ENCODE results near the gene DUSP8.
"Not testable (repeated sequence)": the region's sequence is repeated elsewhere in the genome, so short reads cannot be mapped to it uniquely, and the experiment has no call there.

DUSP8 gene

DNA sequence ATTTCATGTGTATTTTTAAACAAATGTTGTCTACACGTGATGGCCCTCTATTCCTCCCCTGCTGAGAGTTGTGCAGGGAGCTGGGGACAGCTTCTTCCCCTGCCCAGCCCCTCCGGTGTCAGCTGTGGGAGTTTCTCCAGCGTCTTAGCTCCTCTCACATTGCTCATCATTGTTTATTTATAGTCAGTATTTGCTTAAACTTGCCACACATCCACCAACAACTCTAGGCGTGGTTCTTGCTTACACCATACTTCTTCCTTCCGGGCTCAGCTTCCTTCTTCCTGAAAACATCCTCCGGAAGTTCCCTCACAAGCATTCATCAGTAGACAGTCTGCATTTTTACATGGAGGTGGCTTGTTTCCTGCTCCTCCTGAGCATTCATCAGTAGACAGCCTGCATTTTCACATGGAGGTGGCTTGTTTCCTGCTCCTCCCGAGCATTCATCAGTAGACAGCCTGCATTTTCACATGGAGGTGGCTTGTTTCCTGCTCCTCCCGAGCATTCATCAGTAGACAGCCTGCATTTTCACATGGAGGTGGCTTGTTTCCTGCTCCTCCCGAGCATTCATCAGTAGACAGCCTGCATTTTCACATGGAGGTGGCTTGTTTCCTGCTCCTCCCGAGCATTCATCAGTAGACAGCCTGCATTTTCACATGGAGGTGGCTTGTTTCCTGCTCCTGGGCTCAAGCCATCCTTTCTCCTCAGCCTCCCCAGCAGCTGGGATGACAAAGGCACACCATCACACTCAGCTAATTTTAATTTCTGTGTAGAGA, 17.3 kb upstream of the DUSP8 start:
- peak; percentile 63 for DNase-seq

- no peak for DNase-seq
Observed at GRCh38 chr11:1586699-1587098, 14.6 kb upstream of the DUSP8 start.

DNA sequence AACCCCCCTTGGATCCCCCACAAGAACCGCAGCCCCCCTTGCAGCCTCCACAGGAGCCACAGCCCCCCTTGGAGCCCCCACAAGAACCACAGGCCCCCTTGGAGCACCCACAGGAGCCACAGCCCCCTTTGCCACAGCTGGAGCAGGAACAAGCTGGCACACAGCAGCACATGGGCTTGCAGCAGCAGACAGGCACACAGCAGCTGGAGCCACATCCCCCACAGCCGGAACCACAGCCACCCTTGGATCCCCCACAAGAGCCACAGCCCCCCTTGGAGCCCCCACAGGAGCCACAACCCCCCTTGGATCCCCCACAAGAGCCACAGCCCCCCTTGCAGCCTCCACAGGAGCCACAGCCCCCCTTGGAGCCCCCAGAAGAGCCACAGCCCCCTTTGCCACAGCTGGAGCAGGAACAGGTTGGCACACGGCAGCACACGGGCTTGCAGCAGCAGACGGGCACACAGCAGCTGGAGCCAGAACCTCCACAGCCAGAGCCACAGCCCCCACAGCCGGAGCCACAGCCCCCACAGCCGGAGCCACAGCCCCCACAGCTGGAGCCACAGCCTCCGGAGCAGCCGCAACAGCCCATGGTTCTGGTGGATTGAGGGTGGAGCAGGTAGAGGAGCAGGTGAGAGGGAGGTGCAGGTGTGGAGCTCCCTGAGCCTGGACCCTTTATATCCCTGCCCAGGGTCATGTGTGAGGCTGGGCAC, 12.7 kb upstream of the DUSP8 start, which contains the start of gene KRTAP5-1:
Gene KRTAP5-1 (minus strand): TSS at position 623 of the 710 bp plus-strand sequence. CDS start 34 bp downstream, at position 589.
- DNase-seq: not testable (repeated sequence)

DNA sequence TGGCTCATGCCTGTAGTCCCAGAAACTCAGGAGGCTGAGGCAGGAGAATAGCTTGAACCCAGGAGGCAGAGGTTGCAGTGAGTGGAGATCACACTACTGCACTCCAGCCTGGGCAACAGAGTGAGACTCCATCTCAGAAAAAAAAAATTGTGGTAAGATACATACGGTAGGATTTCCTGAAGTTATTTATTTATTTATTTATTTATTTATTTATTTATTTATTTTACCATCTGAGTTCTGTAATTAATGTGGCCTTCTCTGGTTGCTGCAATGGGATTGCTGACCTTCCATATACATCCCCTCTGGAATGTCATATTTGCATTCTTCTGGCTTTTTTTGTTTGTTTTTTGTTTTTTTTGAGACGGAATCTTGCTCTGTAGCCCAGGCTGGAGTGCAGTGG, 10.8 kb upstream of the DUSP8 start:
- DNase-seq: not testable (repeated sequence)

DNA sequence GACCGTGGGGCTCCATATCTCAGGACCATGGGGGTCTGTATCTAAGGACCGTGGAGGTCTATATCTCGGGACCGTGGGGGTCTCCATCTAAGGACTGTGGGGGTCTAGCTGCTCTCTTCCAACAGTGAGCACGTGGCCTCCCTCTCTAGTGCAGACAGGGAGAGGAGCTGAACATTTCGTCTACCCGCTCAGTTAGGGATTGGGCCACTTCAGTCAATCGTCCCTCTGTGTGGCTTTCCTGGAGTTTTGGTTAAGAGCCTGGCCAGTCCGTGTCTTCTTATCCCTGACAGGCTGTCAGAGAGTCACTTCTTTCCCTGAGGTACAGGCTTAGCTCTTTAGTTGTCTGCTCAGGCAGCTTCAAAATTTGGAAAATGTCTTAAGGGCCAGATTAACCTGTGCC, 9.9 kb upstream of the DUSP8 start:
- DNase-seq: no peak

DNA sequence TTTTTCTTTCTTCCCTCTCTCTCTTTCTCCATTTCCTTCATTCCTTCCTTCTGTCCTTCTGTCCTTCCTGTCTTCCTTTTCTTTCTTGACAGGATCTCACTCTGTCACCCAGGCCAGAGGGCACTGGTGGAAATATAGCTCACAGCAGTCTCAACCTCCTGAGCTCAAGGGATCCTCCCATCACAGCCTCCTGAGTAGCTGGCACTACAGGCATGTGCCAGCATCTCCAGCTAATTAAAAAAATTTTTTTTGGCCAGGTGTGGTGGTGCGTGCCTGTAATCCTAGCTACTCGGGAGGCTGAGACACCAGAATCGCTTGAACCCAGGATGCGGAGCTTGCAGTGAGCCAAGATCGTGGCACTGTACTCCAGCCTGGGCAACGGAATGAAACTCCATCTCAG, 4.8 kb upstream of the DUSP8 start:
- no peak for DNase-seq

DNA sequence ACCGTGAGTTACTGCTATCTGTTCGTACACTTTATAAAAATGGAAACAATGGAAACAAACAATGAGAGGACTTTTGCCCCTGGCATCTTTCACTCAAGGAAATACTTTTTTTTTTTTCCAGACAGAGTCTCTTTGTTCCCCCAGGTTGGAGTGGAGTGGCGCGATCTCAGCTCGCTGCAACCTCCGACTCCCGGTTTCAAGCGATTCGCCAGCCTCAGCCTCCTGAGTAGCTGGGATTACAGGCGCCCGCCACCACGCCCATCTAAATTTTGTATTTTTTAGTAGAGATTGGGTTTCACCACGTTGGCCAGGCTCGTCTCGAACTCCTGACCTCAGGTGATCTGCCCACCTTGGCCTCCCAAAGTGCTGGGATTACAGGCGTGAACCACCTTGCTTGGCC, 3.7 kb upstream of the DUSP8 start:
- DNase-seq: not testable (repeated sequence)

- DNase-seq: no peak
Observed at GRCh38 chr11:1574933-1575242, 2.8 kb upstream of the DUSP8 start.

GRCh38 chr11:1574238-1574932, 2.3 kb upstream of the DUSP8 start:
- peak; percentile 72 for DNase-seq

DNA sequence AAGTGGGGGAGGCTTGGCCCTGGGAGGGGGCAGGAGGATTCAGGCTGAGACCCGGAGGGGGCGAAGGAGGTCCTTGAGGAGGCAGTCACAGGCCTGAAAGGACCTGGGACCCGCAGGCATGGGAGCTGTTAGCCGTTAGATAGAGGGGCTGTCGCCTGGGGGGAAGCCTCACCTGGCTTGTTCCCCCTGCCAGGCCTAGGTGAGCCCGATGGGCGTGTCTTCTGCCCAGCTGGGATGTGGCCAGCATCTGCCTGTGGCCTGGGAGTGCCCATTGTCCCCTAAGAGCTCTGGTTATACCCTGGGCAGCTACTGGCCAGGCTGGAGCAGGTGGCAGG, 1.8 kb upstream of the DUSP8 start:
- no peak for DNase-seq

GRCh38 chr11:1573077-1573902, 1.2 kb upstream of the DUSP8 start:
- peak; percentile 63 for DNase-seq

DNA sequence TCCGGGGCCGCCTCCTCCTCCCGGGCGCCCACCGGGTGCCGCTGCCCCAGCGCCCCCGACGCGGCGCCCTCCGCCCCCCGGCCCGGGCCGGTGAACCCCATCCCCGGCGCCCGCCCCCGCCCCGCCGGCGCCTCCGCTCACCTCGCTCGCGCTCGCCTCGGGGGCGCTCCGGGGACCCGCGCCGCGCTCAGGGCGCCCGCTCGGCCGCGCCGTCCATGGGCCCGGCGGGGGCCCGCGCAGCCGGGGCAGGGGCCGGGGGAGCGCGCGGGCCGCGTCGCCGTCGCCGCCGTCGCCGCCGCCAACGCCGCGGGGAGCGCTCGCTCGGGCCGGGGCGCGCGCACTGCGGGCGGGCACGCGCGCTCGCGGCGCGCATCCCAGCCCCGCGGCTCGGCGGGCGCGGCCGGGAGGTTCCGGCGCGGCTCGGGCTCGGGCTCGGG, 293 bp downstream of the DUSP8 start:
- DNase-seq: no peak

- no peak for DNase-seq
Observed at GRCh38 chr11:1570896-1571759, 943 bp downstream of the DUSP8 start.

- no peak for DNase-seq
Observed at GRCh38 chr11:1570531-1570895, 1.6 kb downstream of the DUSP8 start.

- no peak for DNase-seq
Observed at GRCh38 chr11:1570001-1570453, 2.0 kb downstream of the DUSP8 start.

DNA sequence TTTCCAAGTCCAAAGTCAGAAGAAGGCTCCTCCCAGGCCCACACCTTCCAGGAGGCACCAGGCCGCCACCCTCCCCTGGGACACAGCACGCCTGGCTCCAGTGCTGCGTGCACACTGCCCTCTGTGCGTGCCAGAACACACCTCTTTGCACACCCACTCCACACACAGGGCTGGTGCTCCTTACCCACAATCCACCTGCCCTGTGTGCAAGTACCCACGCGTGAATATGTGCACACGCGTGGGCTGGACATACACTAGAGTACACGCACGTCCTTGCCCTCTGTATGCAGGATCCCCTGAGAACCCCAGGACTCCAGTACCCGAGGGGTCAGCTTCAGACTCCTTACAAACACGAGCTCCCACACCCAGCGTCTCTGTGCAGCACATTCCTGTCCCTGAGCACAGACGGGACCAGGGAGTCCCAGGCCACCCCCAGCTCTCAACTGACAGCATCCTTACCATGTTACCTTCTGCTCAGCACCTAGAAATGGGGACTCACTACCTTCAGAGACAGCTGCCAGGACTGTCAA, 2.8 kb downstream of the DUSP8 start:
- no peak for DNase-seq

GRCh38 chr11:1568441-1568911, 3.6 kb downstream of the DUSP8 start:
- DNase-seq: peak; percentile 78

DNA sequence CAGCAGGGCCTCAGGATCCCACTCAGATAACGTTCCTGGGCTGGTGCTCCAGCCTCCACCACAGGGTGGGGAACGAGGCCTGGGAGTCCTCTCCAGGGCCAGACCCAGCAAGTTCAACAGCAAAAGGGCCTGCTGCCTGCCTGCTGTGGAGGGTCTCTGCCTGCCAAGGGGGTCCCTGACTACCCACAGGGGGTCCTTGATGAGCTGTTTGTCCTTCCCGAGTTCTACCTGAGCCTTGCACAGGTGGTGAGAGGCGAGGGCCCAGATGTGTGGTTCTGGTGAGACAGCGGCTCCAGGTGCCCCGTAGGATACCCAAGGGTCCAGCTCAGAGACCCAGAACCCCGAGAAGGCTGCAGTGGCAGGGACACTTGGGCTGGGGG, 4.4 kb downstream of the DUSP8 start:
- DNase-seq: no peak

DNA sequence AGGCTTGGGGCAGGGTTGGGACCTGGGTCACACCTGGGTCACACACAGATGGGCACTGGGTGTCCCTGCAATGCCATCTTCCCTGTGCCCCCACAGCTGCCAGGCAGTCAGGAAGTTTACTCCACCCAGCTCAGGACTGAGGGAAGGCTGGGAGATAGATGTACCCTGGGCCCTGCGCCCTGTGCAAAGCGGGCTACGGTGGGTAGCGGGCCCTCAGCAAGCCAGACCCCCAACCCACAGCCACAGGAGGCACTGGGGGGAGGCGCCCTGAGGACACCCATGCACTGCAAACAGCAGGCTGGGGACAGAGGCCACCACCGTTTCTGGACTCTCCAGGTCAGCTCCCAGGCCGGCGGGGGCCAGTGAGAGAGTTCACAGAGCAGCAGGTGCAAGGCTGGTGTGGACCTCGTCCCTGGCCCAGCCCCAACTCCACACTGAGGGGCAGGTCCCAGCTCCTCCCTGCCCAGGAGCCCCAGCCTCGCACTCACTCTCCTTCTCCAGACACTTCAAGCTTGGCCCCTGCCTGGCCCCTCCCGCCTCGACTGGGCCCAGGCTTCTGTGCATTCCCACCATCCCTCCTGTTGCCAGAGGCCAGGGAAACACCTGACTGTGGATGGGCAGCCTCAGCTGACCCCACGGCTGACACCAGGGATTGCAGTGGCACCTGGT, 4.9 kb downstream of the DUSP8 start:
- DNase-seq: no peak

DNA sequence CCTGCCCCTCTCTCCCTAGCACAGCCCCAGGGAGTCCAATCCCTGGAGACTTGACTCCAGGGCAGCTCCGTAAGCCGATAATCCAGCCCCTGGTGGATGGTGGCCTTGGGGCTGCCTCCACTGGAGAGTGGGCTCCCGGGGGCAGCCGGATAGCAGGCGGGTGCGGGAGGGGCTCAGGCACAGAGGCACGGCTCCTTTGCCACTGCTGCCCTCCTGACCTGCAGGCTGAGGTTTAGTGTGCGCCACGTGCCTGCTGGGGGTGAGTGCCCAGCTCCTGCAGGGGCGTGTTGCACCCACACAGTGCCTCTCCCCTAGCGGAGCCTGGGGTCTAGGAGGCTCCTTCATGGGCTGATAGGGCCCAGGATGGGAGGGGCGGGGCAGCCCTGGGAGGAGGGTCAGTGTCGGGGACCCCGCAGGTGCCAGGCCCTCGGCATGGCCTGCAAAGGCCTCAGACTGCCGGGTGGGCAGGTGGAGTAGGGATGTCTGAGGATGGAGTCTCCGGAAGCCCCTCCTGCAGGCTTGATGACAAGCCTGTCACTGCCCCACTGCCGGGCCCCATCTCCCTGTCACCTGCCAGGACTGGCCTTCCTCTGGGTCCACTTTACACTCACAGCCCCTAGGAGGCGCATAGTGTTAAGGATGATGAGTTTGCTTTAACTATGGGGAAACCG, 5.6 kb downstream of the DUSP8 start:
- DNase-seq: no peak

- no peak for DNase-seq
Observed at GRCh38 chr11:1565904-1566247, 6.2 kb downstream of the DUSP8 start.

All from CD4-positive, alpha-beta T cell treated with Interleukin-12 subunit alpha and Interleukin-12 subunit beta, for 1 hour (primary cell).